ENCODE results near the gene ZNF384. TPM values are rescaled to one million over a fixed set of nuclear protein-coding genes. Genes with fewer than 3 reads are reported as not detected.
A peak's percentile ranks its signal among the peaks of the same experiment; 100 is the strongest.

Gene ZNF384
- total RNA-seq, 1 donor from 2014 or later, result 50.6 TPM

DNA sequence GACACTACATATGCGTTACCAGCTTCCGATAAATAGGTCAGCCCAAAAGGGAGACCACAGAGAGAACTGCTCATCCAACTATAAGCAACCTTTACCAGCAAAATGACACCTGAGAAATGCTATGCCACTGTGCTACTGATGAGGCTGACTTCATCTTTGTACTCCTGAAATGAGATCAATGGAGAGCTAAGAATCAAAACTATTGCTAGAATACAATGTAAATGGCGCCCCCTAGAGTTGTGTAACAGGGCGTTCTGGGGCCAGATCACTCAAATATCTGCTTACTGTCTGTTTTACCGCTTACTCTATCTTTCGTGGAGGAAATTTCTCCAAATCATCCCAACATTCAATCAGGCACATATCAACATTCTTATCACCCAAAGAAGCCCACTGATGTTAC lies 4.6 kb downstream of the ZNF384 start:
- peaks cover 25% of the 10 kb centered on the region for H3K4me1 Mint-ChIP-seq (ENCODE audit: low read depth, unreplicated experiment)
- Histone ChIP-seq H3K27ac (ENCODE audit: low read depth, low read length) (no peak overlapping the region), H3K4me1 (ENCODE audit: insufficient read depth, low read length) (peaks cover 20% of the 10 kb centered on the region), H3K79me2 (ENCODE audit: insufficient read depth, low read length) (peaks cover 96% of the 10 kb centered on the region), H3K4me2 (ENCODE audit: low read length) (no peak overlapping the region), H2AFZ (ENCODE audit: low read depth, low read length) (no peak overlapping the region), H3K9ac (ENCODE audit: low read length) (no peak overlapping the region), H3K9me3 (ENCODE audit: insufficient read depth, low read depth, low read length) (no peaks in the 10 kb centered on the region), H3K4me3 (ENCODE audit: insufficient read depth, low read depth, low read length) (no peak overlapping the region), H3K36me3 (ENCODE audit: insufficient read depth, low read length) (peaks cover 7% of the 10 kb centered on the region), H4K20me1 (ENCODE audit: insufficient read depth, low read length) (peaks cover 80% of the 10 kb centered on the region), H3K27me3 (ENCODE audit: insufficient read depth, low read length) (no peaks in the 10 kb centered on the region)
- no peak overlapping the region for H3K27ac Mint-ChIP-seq (ENCODE audit: unreplicated experiment)
- DNase-seq (ENCODE audit: low read depth) (no peak), FAIRE-seq (no peak)
- no peaks in the 10 kb centered on the region for H3K9me3 Mint-ChIP-seq (ENCODE audit: unreplicated experiment)
- no peak overlapping the region for H3K4me3 Mint-ChIP-seq (ENCODE audit: unreplicated experiment)
- TF ChIP-seq EZH2 (IDR thresholded peaks at IDR 0.05; ENCODE audit: insufficient read depth, low read length), result no peak
- TF ChIP-seq, protein P1, sequence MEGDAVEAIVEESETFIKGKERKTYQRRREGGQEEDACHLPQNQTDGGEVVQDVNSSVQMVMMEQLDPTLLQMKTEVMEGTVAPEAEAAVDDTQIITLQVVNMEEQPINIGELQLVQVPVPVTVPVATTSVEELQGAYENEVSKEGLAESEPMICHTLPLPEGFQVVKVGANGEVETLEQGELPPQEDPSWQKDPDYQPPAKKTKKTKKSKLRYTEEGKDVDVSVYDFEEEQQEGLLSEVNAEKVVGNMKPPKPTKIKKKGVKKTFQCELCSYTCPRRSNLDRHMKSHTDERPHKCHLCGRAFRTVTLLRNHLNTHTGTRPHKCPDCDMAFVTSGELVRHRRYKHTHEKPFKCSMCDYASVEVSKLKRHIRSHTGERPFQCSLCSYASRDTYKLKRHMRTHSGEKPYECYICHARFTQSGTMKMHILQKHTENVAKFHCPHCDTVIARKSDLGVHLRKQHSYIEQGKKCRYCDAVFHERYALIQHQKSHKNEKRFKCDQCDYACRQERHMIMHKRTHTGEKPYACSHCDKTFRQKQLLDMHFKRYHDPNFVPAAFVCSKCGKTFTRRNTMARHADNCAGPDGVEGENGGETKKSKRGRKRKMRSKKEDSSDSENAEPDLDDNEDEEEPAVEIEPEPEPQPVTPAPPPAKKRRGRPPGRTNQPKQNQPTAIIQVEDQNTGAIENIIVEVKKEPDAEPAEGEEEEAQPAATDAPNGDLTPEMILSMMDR (IDR thresholded peaks at IDR 0.05; ENCODE audit: insufficient read depth, low read depth, low read length), result peak; percentile 43
- no peaks in the 10 kb centered on the region for H3K27me3 Mint-ChIP-seq (ENCODE audit: low read depth, unreplicated experiment)
- H3K36me3 Mint-ChIP-seq (ENCODE audit: low read depth, unreplicated experiment), result peaks cover 4% of the 10 kb centered on the region

DNA sequence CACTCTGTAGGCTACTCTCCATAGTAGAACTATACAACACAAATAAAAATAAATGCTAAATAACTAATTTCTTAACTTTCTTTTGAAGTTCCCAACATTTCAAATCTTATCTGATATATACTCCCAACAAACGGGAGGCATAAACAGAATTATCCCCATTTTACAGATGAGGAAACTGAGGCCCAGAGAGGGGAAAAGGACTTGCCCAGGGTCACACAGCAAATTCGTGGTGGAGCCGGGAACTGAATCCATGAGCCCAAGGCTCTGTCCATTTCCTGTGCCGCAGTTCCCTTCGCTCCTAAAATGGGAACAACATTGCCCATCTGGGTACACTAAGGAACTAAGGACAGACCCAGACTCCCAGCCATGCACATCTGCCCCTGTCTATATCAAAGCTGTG lies 12.2 kb downstream of the ZNF384 start:
- no peak overlapping the region for H3K4me2 ChIP-seq (ENCODE audit: low read length)

DNA sequence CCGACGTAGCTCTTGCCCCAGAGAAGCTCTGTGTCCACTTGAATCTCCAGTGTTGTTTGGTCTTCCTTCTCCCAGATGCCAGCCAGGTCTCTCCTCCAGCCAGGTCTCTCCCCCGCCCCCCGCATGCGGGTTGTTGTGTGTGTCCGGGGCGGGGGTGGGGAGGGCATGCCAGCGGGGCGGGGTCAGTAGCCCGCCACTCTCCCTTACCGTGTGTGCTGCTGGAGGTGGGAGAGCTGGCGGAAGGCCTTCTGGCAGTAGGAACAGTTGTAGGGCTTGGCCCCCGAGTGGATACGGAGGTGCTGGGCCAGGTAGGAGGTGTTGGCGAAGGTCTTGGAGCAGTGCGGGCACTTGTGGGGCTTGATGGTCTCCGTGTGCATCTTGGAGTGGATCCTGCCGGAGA lies 17.0 kb downstream of the ZNF384 start:
- Histone ChIP-seq H3K4me1 (ENCODE audit: insufficient read depth, low read length) (no peaks in the 10 kb centered on the region), H3K4me3 (ENCODE audit: insufficient read depth, low read depth, low read length) (no peak overlapping the region), H3K4me2 (ENCODE audit: low read length) (no peak overlapping the region), H4K20me1 (ENCODE audit: insufficient read depth, low read length) (peaks cover 15% of the 10 kb centered on the region), H3K9ac (ENCODE audit: low read length) (no peak overlapping the region), H3K27me3 (ENCODE audit: insufficient read depth, low read length) (no peaks in the 10 kb centered on the region), H2AFZ (ENCODE audit: low read depth, low read length) (no peak overlapping the region), H3K9me3 (ENCODE audit: insufficient read depth, low read depth, low read length) (no peaks in the 10 kb centered on the region), H3K36me3 (ENCODE audit: insufficient read depth, low read length) (peaks cover 57% of the 10 kb centered on the region), H3K27ac (ENCODE audit: low read depth, low read length) (no peak overlapping the region), H3K79me2 (ENCODE audit: insufficient read depth, low read length) (peaks cover 17% of the 10 kb centered on the region)
- TF ChIP-seq, protein P1 (IDR thresholded peaks at IDR 0.05; ENCODE audit: insufficient read depth, low read depth, low read length), result no peak
- TF ChIP-seq EZH2 (IDR thresholded peaks at IDR 0.05; ENCODE audit: insufficient read depth, low read length), result no peak
- DNase-seq (ENCODE audit: low read depth), result no peak
- H3K4me1 Mint-ChIP-seq (ENCODE audit: low read depth, unreplicated experiment), result no peaks in the 10 kb centered on the region
- peaks cover 19% of the 10 kb centered on the region for H3K36me3 Mint-ChIP-seq (ENCODE audit: low read depth, unreplicated experiment)
- H3K9me3 Mint-ChIP-seq (ENCODE audit: unreplicated experiment), result no peaks in the 10 kb centered on the region
- H3K27me3 Mint-ChIP-seq (ENCODE audit: low read depth, unreplicated experiment), result no peaks in the 10 kb centered on the region
- no peak for FAIRE-seq
- H3K27ac Mint-ChIP-seq (ENCODE audit: unreplicated experiment), result no peak overlapping the region
- H3K4me3 Mint-ChIP-seq (ENCODE audit: unreplicated experiment), result no peak overlapping the region

More for the DNA sequence above, 12.2 kb downstream of the ZNF384 start:
- Mint-ChIP-seq H3K9me3 (ENCODE audit: unreplicated experiment) (no peaks in the 10 kb centered on the region), H3K4me1 (ENCODE audit: low read depth, unreplicated experiment) (no peaks in the 10 kb centered on the region), H3K36me3 (ENCODE audit: low read depth, unreplicated experiment) (peaks cover 15% of the 10 kb centered on the region), H3K27ac (ENCODE audit: unreplicated experiment) (no peak overlapping the region), H3K4me3 (ENCODE audit: unreplicated experiment) (no peak overlapping the region), H3K27me3 (ENCODE audit: low read depth, unreplicated experiment) (no peaks in the 10 kb centered on the region)
- no peak overlapping the region for H2AFZ ChIP-seq (ENCODE audit: low read depth, low read length)
- peaks cover 54% of the 10 kb centered on the region for H4K20me1 ChIP-seq (ENCODE audit: insufficient read depth, low read length)
- TF ChIP-seq, protein P1 (IDR thresholded peaks at IDR 0.05; ENCODE audit: insufficient read depth, low read depth, low read length), result no peak
- no peak for TF ChIP-seq EZH2 (IDR thresholded peaks at IDR 0.05; ENCODE audit: insufficient read depth, low read length)
- DNase-seq (ENCODE audit: low read depth) (no peak), FAIRE-seq (no peak)
- H3K36me3 ChIP-seq (ENCODE audit: insufficient read depth, low read length), result peaks cover 48% of the 10 kb centered on the region
- H3K79me2 ChIP-seq (ENCODE audit: insufficient read depth, low read length), result peaks cover 52% of the 10 kb centered on the region
- H3K27ac ChIP-seq (ENCODE audit: low read depth, low read length), result no peak overlapping the region
- H3K4me3 ChIP-seq (ENCODE audit: insufficient read depth, low read depth, low read length), result no peak overlapping the region
- H3K9me3 ChIP-seq (ENCODE audit: insufficient read depth, low read depth, low read length), result no peaks in the 10 kb centered on the region
- H3K9ac ChIP-seq (ENCODE audit: low read length), result no peak overlapping the region
- no peaks in the 10 kb centered on the region for H3K27me3 ChIP-seq (ENCODE audit: insufficient read depth, low read length)
- H3K4me1 ChIP-seq (ENCODE audit: insufficient read depth, low read length), result no peaks in the 10 kb centered on the region

All from astrocyte (in vitro differentiated cells and primary cell).